Neural progenitor cell (in vitro differentiated cells): Measurements from ENCODE around the gene MYD88. TPM values are rescaled to one million over a fixed set of nuclear protein-coding genes. Genes with fewer than 3 reads are reported as not detected.
A peak's percentile ranks its signal among the peaks of the same experiment; 100 is the strongest.

Experiments used
- DNase-seq: peaks from one replicate; pipeline ENCODE4 v3.0.0-alpha.2; 2016; ENCODE audit warnings: low spot score
- H2AFZ ChIP-seq: fragments of 200-600 bp; sonication (generic); replicated peaks from 2 replicates; pipeline ENCODE4 v1.6.1; 2016; ENCODE audit warnings: antibody characterized with exemption
- H3F3A ChIP-seq: fragments of 200-600 bp; sonication (generic); 2 replicates; pipeline ENCODE4 v1.6.1; 2016; ENCODE audit warnings: antibody characterized with exemption, low read depth
- H3K27ac ChIP-seq: fragments of 200-600 bp; sonication (generic); 2 replicates; pipeline ENCODE4 v1.5.1; 2016; ENCODE audit warnings: mild to moderate bottlenecking
- H3K27me3 ChIP-seq: fragments of 200-600 bp; sonication (generic); 2 replicates; pipeline ENCODE4 v1.6.1; 2016; ENCODE audit warnings: mild to moderate bottlenecking, moderate library complexity
- H3K36me3 ChIP-seq: fragments of 200-600 bp; sonication (generic); 2 replicates; pipeline ENCODE4 v1.5.1; 2016
- H3K4me1 ChIP-seq: fragments of 200-600 bp; sonication (generic); 2 replicates; pipeline ENCODE4 v1.6.1; 2016; ENCODE audit warnings: mixed run types
- H3K4me2 ChIP-seq: fragments of 200-600 bp; sonication (generic); 2 replicates; pipeline ENCODE4 v1.6.1; 2016
- H3K4me3 ChIP-seq: fragments of 200-600 bp; sonication (generic); 2 replicates; pipeline ENCODE4 v1.5.1; 2016
- H3K79me2 ChIP-seq: fragments of 200-600 bp; sonication (generic); 2 replicates; pipeline ENCODE4 v1.6.1; 2016; ENCODE audit warnings: low read depth
- H3K9ac ChIP-seq: fragments of 200-600 bp; sonication (generic); 2 replicates; pipeline ENCODE4 v1.6.1; 2016
- H3K9me3 ChIP-seq: fragments of 200-600 bp; sonication (generic); 2 replicates; pipeline ENCODE4 v1.5.1; 2016; ENCODE audit warnings: low read depth
- H4K20me1 ChIP-seq: fragments of 200-600 bp; sonication (generic); 2 replicates; pipeline ENCODE4 v1.6.1; 2016; ENCODE audit warnings: low read depth
- H3K27ac Mint-ChIP-seq: 3 replicates; pipeline ENCODE4 v1.8.0; 2021; ENCODE audit warnings: mixed read lengths
- H3K27me3 Mint-ChIP-seq: 2 replicates; pipeline ENCODE4 v1.8.0; 2022; ENCODE audit warnings: low read depth, mild to moderate bottlenecking, inconsistent platforms, moderate library complexity, mixed read lengths; ENCODE audit not compliant: insufficient read depth
- H3K36me3 Mint-ChIP-seq: 3 replicates; pipeline ENCODE4 v1.8.0; 2021; ENCODE audit warnings: mixed read lengths
- H3K4me1 Mint-ChIP-seq: 3 replicates; pipeline ENCODE4 v1.8.0; 2021; ENCODE audit warnings: mixed read lengths
- H3K4me3 Mint-ChIP-seq: 3 replicates; pipeline ENCODE4 v1.8.0; 2021; ENCODE audit warnings: mild to moderate bottlenecking, moderate library complexity, mixed read lengths
- H3K9me3 Mint-ChIP-seq: 3 replicates; pipeline ENCODE4 v1.8.0; 2020; ENCODE audit warnings: mixed read lengths
- EZH2 ChIP-seq: fragments of 200-600 bp; sonication (generic); IDR thresholded peaks from 2 replicates; pipeline ENCODE4 v1.6.1; 2017; ENCODE audit warnings: antibody characterized with exemption, mild to moderate bottlenecking, moderate library complexity
- EZH2phosphoT487 ChIP-seq: fragments of 200-600 bp; sonication (generic); IDR thresholded peaks from 2 replicates; pipeline ENCODE4 v1.6.1; 2017; ENCODE audit warnings: antibody characterized with exemption
- total RNA-seq: library from RNA; depleted of rRNA; stranded (reverse); fragments of >200 nt; gene quantifications from 2 replicates; pipeline ENCODE4 v1.2.3, GENCODE V29; 2015; ENCODE audit warnings: low replicate concordance
- TF ChIP-seq, protein P1 (sequence below): fragments of 200-600 bp; sonication (generic); IDR thresholded peaks from 2 replicates; pipeline ENCODE4 v1.5.1; 2017; ENCODE audit warnings: antibody characterized with exemption, mild to moderate bottlenecking

Gene MYD88
- total RNA-seq, 1 donor from 2014 or later = 3.1 TPM

DNA sequence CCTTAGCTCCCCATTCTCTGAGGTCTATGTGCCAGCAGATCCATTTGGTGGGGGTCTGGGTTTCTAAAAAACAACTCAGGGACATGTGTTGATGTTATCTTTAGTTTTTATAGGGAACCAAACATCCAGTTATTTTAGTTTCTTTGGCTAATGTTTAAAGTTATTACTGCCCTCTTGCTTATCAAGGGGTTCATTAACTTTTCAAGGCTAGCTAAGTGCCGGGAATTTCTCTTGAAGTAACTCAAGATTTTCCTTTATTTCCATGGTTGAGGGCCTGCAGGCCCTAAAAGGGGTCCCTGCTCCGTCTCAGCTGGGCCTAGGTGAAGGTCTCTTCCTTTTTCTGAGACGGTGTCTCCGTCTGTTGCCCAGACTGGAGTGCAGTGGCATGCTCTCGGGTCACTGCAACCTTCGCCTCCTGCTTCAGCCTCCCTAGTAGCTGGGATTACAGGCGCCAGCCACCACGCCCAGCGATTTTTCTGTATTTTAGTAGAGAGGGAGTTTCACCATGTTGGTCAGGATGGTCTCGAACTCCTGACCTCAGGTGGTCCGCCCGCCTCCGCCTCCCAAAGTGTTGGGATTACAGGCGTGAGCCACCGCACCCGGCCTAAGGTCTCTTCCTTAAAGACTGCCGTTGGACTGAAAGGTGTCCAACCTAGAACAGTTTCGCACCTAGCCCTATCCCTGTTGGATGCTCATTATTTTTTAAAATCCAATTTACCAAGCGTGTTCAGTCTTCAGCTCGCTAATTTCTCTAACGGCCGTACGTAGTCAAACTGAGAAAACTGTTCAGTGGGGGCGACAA lies 25.6 kb downstream of the MYD88 start:
- peak overlapping the region; percentile 96 for H3K4me3 ChIP-seq
- peak overlapping the region; percentile 79 for H3K4me2 ChIP-seq
- peak overlapping the region; percentile 99 for H3K27ac Mint-ChIP-seq
- peaks cover 3% of the 10 kb centered on the region for H3K4me1 ChIP-seq
- peaks cover 34% of the 10 kb centered on the region for H3K79me2 ChIP-seq
- H3K9me3 Mint-ChIP-seq = no peaks in the 10 kb centered on the region
- H3K27me3 ChIP-seq = no peaks in the 10 kb centered on the region
- peaks cover 15% of the 10 kb centered on the region for H3K36me3 Mint-ChIP-seq
- no peaks in the 10 kb centered on the region for H3K36me3 ChIP-seq
- H3K4me3 Mint-ChIP-seq = peak overlapping the region; percentile 99
- TF ChIP-seq EZH2phosphoT487 (no peak), EZH2 (no peak)
- TF ChIP-seq, protein P1, sequence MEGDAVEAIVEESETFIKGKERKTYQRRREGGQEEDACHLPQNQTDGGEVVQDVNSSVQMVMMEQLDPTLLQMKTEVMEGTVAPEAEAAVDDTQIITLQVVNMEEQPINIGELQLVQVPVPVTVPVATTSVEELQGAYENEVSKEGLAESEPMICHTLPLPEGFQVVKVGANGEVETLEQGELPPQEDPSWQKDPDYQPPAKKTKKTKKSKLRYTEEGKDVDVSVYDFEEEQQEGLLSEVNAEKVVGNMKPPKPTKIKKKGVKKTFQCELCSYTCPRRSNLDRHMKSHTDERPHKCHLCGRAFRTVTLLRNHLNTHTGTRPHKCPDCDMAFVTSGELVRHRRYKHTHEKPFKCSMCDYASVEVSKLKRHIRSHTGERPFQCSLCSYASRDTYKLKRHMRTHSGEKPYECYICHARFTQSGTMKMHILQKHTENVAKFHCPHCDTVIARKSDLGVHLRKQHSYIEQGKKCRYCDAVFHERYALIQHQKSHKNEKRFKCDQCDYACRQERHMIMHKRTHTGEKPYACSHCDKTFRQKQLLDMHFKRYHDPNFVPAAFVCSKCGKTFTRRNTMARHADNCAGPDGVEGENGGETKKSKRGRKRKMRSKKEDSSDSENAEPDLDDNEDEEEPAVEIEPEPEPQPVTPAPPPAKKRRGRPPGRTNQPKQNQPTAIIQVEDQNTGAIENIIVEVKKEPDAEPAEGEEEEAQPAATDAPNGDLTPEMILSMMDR = no peak
- H3K9ac ChIP-seq = no peak overlapping the region
- H3K27ac ChIP-seq = no peak overlapping the region
- peaks cover 51% of the 10 kb centered on the region for H3F3A ChIP-seq
- H4K20me1 ChIP-seq = peaks cover 26% of the 10 kb centered on the region
- peaks cover 14% of the 10 kb centered on the region for H3K27me3 Mint-ChIP-seq
- peaks cover 22% of the 10 kb centered on the region for H3K4me1 Mint-ChIP-seq
- peak overlapping the region; percentile 96 for H2AFZ ChIP-seq
- no peak for DNase-seq
- no peaks in the 10 kb centered on the region for H3K9me3 ChIP-seq

DNA sequence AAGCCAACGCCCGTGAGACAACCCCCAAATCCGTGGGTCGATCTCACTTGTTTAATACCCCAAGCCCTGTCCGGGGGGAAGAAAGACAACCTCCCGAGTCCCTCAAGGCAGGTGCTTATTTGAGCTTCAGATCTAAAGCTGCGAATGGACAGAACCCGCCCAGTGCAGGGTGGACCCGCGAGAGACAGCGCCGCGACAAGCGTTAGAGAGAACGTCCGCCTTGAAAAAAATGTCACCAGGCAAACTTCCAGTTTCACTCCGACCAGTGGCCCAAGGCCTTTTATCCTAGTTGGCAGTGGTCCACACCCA lies 26.1 kb downstream of the MYD88 start:
- Histone ChIP-seq H2AFZ (peak overlapping the region; percentile 96), H3K9me3 (no peaks in the 10 kb centered on the region), H4K20me1 (peaks cover 32% of the 10 kb centered on the region), H3F3A (peaks cover 47% of the 10 kb centered on the region), H3K9ac (no peak overlapping the region), H3K4me1 (peaks cover 3% of the 10 kb centered on the region), H3K4me2 (peak overlapping the region; percentile 79), H3K36me3 (no peaks in the 10 kb centered on the region), H3K27me3 (no peaks in the 10 kb centered on the region), H3K79me2 (peaks cover 40% of the 10 kb centered on the region), H3K27ac (no peak overlapping the region), H3K4me3 (peak overlapping the region; percentile 96)
- peaks cover 15% of the 10 kb centered on the region for H3K36me3 Mint-ChIP-seq
- no peaks in the 10 kb centered on the region for H3K9me3 Mint-ChIP-seq
- peak overlapping the region; percentile 99 for H3K4me3 Mint-ChIP-seq
- peak overlapping the region; percentile 99 for H3K27ac Mint-ChIP-seq
- no peak for DNase-seq
- peaks cover 22% of the 10 kb centered on the region for H3K4me1 Mint-ChIP-seq
- H3K27me3 Mint-ChIP-seq = peaks cover 14% of the 10 kb centered on the region
- TF ChIP-seq EZH2 (no peak), EZH2phosphoT487 (no peak)
- TF ChIP-seq, protein P1 = no peak

DNA sequence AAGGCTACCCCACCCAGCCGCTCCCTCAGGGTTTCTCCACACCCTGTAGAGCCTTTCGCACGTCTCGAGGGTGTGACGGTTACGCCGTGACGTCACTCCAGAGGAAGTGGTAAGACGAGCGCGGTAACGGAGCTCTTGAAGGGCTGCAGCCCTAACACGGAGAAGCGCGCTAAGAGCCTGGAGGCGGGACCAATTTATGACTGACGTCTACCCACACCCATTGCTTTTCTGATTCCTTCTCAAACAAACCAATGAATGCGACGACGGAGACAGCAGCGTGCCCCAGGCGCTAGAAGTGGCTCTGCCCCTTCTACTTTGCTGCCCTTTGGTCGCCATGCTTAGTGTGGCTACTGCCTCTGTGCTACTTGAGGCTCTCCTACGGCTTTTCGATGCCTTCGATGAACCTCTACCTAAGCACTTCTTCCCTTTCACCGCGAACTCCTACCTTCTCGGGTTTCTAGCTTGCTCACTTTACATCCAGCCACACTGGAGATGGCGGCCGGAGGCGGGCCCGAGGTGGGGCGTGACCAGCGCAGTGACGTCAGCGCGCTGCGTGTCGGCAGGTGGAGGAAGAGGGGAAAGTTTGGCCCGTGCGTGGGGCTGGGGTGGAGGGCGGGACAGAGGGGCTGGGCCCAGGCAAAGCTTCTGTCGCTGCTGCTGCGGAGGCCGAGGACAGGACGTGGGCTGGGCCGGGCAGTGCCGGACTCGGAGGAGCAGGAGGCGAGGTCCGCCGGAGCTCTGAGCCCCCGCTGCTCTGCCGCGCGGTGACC lies 26.7 kb downstream of the MYD88 start, which contains the start of gene OXSR1:
Gene OXSR1 (plus strand): TSS at position 586 of the 770 bp plus-strand sequence. CDS start 340 bp downstream, outside the sequence.
- no peaks in the 10 kb centered on the region for H3K9me3 Mint-ChIP-seq
- peak within 1 kb of the TSS; percentile 79 for H3K4me2 ChIP-seq
- H3K9me3 ChIP-seq = no peaks in the 10 kb centered on the region
- H3K27me3 Mint-ChIP-seq = peaks cover 10% of the 10 kb centered on the region
- H3K36me3 ChIP-seq = no peaks in the 10 kb centered on the region
- TF ChIP-seq, protein P1 = no peak
- TF ChIP-seq EZH2phosphoT487 (no peak), EZH2 (no peak)
- peak within 1 kb of the TSS; percentile 87 for H3K27ac ChIP-seq
- H3K27ac Mint-ChIP-seq = peak within 1 kb of the TSS; percentile 99
- H3K4me3 Mint-ChIP-seq = peak within 1 kb of the TSS; percentile 99
- peak within 1 kb of the TSS; percentile 67 for H3K9ac ChIP-seq
- H3F3A ChIP-seq = peaks cover 42% of the 10 kb centered on the region
- H3K36me3 Mint-ChIP-seq = peaks cover 15% of the 10 kb centered on the region
- DNase-seq = peak; percentile 98
- peaks cover 22% of the 10 kb centered on the region for H3K4me1 Mint-ChIP-seq
- H3K4me1 ChIP-seq = peaks cover 3% of the 10 kb centered on the region
- peaks cover 35% of the 10 kb centered on the region for H4K20me1 ChIP-seq
- no peaks in the 10 kb centered on the region for H3K27me3 ChIP-seq
- H2AFZ ChIP-seq = peak within 1 kb of the TSS; percentile 96
- peaks cover 45% of the 10 kb centered on the region for H3K79me2 ChIP-seq
- peak within 1 kb of the TSS; percentile 96 for H3K4me3 ChIP-seq
